Liver (tissue), 9 donors: Measurements from ENCODE around the gene PALB2. TPM values are rescaled to one million over a fixed set of nuclear protein-coding genes. Genes with fewer than 3 reads are reported as not detected.
A peak's percentile ranks its signal among the peaks of the same experiment; 100 is the strongest.

Experiments
- DNase-seq: peaks from one replicate; pipeline ENCODE4 v3.0.0-alpha.2; 2017; ENCODE audit warnings: low spot score
- H3K27ac ChIP-seq, 2 donors: one replicate each; pipeline ENCODE4 v1.7.0; 2013; ENCODE audit warnings: inconsistent platforms in 2 of 2, low read length in 2 of 2, control low read depth in 1 of 2, low read depth in 1 of 2, mild to moderate bottlenecking in 1 of 2
- H3K27me3 ChIP-seq, 4 donors: one replicate each; pipeline versions ENCODE4 v1.6.1 to v1.7.0; 2013; ENCODE audit warnings: low read length in 3 of 4, inconsistent platforms in 1 of 4, mild to moderate bottlenecking in 1 of 4, moderate library complexity in 1 of 4; ENCODE audit not compliant: control insufficient read depth in 4 of 4, insufficient read depth in 4 of 4
- H3K36me3 ChIP-seq, 4 donors: one replicate each; pipeline versions ENCODE4 v1.6.1 to v1.7.0; 2013; ENCODE audit warnings: low read length in 3 of 4, mild to moderate bottlenecking in 3 of 4, low read depth in 1 of 4, moderate library complexity in 1 of 4; ENCODE audit not compliant: control insufficient read depth in 4 of 4, insufficient read depth in 3 of 4
- H3K4me1 ChIP-seq, 4 donors: one replicate each; pipeline versions ENCODE4 v1.6.1 to v1.7.0; 2013; ENCODE audit warnings: low read length in 3 of 4, mild to moderate bottlenecking in 3 of 4, moderate library complexity in 1 of 4; ENCODE audit not compliant: control insufficient read depth in 4 of 4, insufficient read depth in 4 of 4
- H3K4me3 ChIP-seq, 3 donors: one replicate each; pipeline versions ENCODE4 v1.6.1 to v1.7.0; 2013; ENCODE audit warnings: low read length in 3 of 3, control low read depth in 1 of 3, low read depth in 1 of 3, mild to moderate bottlenecking in 1 of 3
- H3K9ac ChIP-seq, 2 donors: one replicate each; pipeline ENCODE4 v1.7.0; 2013; ENCODE audit warnings: low read length in 2 of 2, mild to moderate bottlenecking in 2 of 2, moderate library complexity in 2 of 2, control low read depth in 1 of 2, low read depth in 1 of 2
- H3K9me3 ChIP-seq, 4 donors: one replicate each; pipeline versions ENCODE4 v1.6.1 to v1.7.0; 2013; ENCODE audit warnings: low read length in 3 of 4; ENCODE audit not compliant: control insufficient read depth in 4 of 4
- FOXA1 ChIP-seq: IDR thresholded peaks from 2 replicates; pipeline ENCODE4 v1.6.1; 2016; ENCODE audit warnings: antibody characterized with exemption
- GABPA ChIP-seq, 2 donors: IDR thresholded peaks in 1 of 2; conservative IDR thresholded peaks in 1 of 2; 2 replicates each; pipeline ENCODE4 v1.6.1; 2016; ENCODE audit warnings: antibody characterized with exemption in 2 of 2, mild to moderate bottlenecking in 1 of 2, moderate library complexity in 1 of 2
- HNF4A ChIP-seq, 2 donors: conservative IDR thresholded peaks; 2 replicates each; pipeline ENCODE4 v1.6.1; 2016; ENCODE audit warnings: antibody characterized with exemption in 2 of 2, mild to moderate bottlenecking in 2 of 2
- HNF4G ChIP-seq: IDR thresholded peaks from 2 replicates; pipeline ENCODE4 v1.6.1; 2016; ENCODE audit warnings: antibody characterized with exemption
- JUND ChIP-seq, 2 donors: IDR thresholded peaks; 2 replicates each; pipeline ENCODE4 v1.6.1; 2016; ENCODE audit warnings: antibody characterized with exemption in 2 of 2
- NR2F2 ChIP-seq: IDR thresholded peaks from 2 replicates; pipeline ENCODE4 v1.6.1; 2016; ENCODE audit warnings: antibody characterized with exemption
- RAD21 ChIP-seq, 2 donors: IDR thresholded peaks; 2 replicates each; pipeline ENCODE4 v1.6.1; 2016; ENCODE audit warnings: antibody characterized with exemption in 2 of 2, mild to moderate bottlenecking in 2 of 2
- RXRA ChIP-seq, 2 donors: IDR thresholded peaks; 2 replicates each; pipeline ENCODE4 v1.6.1; 2017 to 2018; ENCODE audit warnings: antibody characterized with exemption in 2 of 2, mild to moderate bottlenecking in 1 of 2
- SP1 ChIP-seq: IDR thresholded peaks from 2 replicates; pipeline ENCODE4 v1.6.1; 2018; ENCODE audit warnings: antibody characterized with exemption, mild to moderate bottlenecking
- WGBS: extraction: QIAGEN DNeasy Blood & Tissue Kit; methylation state at CpG from one replicate; pipeline ENCODE4 v1.1.7; 2013; 5-methylcytosine and 5-hydroxymethylcytosine counted together
- polyA plus RNA-seq, 2 donors: library from polyadenylated mRNA; stranded (reverse) in 1 of 2; unstranded in 1 of 2; fragments of 200-250 nt in 1 of 2; fragments of >200 nt in 1 of 2; fragmentation: Nextera tagmentation in 1 of 2; extraction: Ambion mirVana in 1 of 2; gene quantifications; one replicate each; pipeline versions ENCODE4 v1.2.1 to v1.2.3, GENCODE V29; 2013 to 2015
- total RNA-seq, 2 donors: library from RNA; depleted of rRNA; stranded (reverse); fragments of >200 nt; gene quantifications; one replicate each; pipeline ENCODE4 v1.2.3, GENCODE V29; 2014
- TF ChIP-seq, protein P1 (sequence below): IDR thresholded peaks from 2 replicates; pipeline ENCODE4 v1.6.1; 2016; ENCODE audit warnings: antibody characterized with exemption
- TF ChIP-seq, protein P2 (sequence below): fragments of 150-350 bp; IDR thresholded peaks from 2 replicates; pipeline ENCODE4 v1.5.1; 2017; ENCODE audit warnings: improper control_type of control experiment, low read depth, low read length; ENCODE audit not compliant: missing input control
- TF ChIP-seq, protein P3 (sequence below): IDR thresholded peaks from 2 replicates; pipeline ENCODE4 v1.6.1; 2016; ENCODE audit warnings: antibody characterized with exemption
- donor health status: healthy.
- donor health status: healthy.
- donor health status: healthy.
- donor health status: healthy.
- donor health status: healthy.

Gene PALB2
- total and polyA plus RNA-seq, 4 donors: 4.1 to 7.6 (median 4.7) TPM

DNA sequence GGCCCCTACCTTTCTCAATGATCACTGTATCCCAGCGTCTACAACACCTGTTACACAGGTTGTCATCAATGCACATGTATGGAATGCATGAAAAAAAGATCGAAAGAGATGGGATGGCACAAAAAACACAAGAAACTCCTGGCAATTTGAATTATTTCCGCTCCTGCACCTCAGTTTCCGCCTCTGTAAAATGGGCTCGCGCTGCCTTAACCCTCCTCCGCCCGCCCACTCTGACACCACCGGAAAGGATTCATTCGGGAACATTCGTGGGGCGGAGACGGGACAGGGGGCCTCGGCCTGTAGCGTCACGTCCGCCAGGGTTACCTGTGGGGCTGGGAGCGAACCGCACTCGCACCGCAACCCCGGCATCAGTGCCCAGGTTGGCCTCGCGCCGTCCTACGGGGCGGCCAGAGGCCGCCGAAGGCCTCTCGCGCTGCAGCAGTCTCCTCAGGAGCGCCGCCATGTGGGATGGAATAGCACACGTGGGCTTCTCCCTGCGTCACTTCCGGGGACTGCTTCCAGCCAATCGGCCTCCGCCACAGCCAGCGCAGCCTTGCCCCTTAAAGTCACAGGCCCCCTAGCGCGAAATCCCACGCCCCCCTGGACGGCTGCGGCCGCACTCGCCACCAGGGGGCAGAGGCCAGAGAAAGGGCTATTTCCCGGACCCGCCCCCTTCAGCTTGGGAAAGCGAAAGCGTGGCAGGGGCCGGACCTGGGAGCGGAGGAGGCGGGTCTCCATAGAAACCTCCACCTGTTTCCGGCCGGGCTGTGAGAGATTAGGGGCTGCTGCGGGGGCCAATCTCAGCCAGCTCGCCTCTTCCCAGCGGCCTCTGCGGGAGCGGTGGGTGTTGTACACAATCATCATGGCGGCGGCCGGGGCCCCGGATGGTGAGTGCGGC is 84.0 kb downstream of the PALB2 start, which contains the start of the genes EARS2 and UBFD1 (continued):
- peak; percentile 65 for TF ChIP-seq NR2F2
- TF ChIP-seq RAD21 (IDR thresholded peaks at IDR 0.05): peak; percentile 75 to 81
- TF ChIP-seq, protein P1, sequence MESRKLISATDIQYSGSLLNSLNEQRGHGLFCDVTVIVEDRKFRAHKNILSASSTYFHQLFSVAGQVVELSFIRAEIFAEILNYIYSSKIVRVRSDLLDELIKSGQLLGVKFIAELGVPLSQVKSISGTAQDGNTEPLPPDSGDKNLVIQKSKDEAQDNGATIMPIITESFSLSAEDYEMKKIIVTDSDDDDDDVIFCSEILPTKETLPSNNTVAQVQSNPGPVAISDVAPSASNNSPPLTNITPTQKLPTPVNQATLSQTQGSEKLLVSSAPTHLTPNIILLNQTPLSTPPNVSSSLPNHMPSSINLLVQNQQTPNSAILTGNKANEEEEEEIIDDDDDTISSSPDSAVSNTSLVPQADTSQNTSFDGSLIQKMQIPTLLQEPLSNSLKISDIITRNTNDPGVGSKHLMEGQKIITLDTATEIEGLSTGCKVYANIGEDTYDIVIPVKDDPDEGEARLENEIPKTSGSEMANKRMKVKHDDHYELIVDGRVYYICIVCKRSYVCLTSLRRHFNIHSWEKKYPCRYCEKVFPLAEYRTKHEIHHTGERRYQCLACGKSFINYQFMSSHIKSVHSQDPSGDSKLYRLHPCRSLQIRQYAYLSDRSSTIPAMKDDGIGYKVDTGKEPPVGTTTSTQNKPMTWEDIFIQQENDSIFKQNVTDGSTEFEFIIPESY: peak; percentile 79
- TF ChIP-seq, protein P2, sequence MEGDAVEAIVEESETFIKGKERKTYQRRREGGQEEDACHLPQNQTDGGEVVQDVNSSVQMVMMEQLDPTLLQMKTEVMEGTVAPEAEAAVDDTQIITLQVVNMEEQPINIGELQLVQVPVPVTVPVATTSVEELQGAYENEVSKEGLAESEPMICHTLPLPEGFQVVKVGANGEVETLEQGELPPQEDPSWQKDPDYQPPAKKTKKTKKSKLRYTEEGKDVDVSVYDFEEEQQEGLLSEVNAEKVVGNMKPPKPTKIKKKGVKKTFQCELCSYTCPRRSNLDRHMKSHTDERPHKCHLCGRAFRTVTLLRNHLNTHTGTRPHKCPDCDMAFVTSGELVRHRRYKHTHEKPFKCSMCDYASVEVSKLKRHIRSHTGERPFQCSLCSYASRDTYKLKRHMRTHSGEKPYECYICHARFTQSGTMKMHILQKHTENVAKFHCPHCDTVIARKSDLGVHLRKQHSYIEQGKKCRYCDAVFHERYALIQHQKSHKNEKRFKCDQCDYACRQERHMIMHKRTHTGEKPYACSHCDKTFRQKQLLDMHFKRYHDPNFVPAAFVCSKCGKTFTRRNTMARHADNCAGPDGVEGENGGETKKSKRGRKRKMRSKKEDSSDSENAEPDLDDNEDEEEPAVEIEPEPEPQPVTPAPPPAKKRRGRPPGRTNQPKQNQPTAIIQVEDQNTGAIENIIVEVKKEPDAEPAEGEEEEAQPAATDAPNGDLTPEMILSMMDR: peak; percentile 100
- no peak for TF ChIP-seq JUND (IDR thresholded peaks at IDR 0.05)
- no peak for TF ChIP-seq HNF4G

DNA sequence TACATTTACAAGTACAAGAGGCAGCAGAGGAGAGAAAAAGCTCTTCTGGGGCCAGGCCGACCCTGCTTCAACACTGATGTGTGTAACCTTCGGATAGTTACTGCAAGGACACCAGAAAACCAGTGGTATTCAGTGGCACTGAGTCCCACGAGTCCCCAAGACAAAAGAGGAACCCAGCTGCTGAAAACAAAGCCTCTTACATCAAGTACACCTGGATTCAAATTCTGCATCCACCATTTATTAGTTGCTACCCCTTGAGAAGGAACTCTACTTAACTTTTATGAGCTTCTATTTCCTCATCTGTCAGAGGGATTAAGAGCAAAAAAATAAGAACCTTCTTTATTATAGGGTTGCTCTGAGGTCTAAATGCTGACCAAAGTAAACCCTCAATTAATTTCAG is 86.6 kb downstream of the PALB2 start:
- Histone ChIP-seq H3K27ac (no peak overlapping the region), H3K9ac (no peak overlapping the region), H3K4me1 (peaks cover 0 to 29% (median 19%) of the 10 kb centered on the region in 4 donors), H3K36me3 (peaks cover 2 to 26% (median 18%) of the 10 kb centered on the region in 4 donors), H3K9me3 (no peaks in the 10 kb centered on the region), H3K4me3 (no peak overlapping the region), H3K27me3 (no peaks in the 10 kb centered on the region)
- no peak for TF ChIP-seq SP1
- TF ChIP-seq HNF4G: no peak
- TF ChIP-seq, protein P3, sequence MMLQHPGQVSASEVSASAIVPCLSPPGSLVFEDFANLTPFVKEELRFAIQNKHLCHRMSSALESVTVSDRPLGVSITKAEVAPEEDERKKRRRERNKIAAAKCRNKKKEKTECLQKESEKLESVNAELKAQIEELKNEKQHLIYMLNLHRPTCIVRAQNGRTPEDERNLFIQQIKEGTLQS: no peak
- no peak for TF ChIP-seq NR2F2
- no peak for TF ChIP-seq RXRA (IDR thresholded peaks at IDR 0.05)
- no peak for TF ChIP-seq FOXA1
- no peak for TF ChIP-seq JUND (IDR thresholded peaks at IDR 0.05)
- no peak for TF ChIP-seq GABPA (IDR thresholded peaks at IDR 0.05 in 1 of 2, conservative IDR thresholded peaks at IDR 0.05 in 1 of 2)
- no peak for TF ChIP-seq HNF4A (conservative IDR thresholded peaks at IDR 0.05)
- DNase-seq: no peak
- WGBS: 87% methylated on average over 3 of the region's 3 CpGs

Other genes with a start within 250 kb of the PALB2 start
- 10 to 100 TPM in 1 of 2 donors, 1 to 10 TPM in 1; 7.7 to 11.4 TPM for gene COG7, start 188.1 kb downstream of the PALB2 start, total RNA-seq
- 1 to 10 TPM; 5.1 to 5.6 TPM for gene COG7, start 188.1 kb downstream of the PALB2 start, polyA plus RNA-seq
- gene GGA2, start 130.8 kb downstream of the PALB2 start, total RNA-seq: 10 to 100 TPM; 21.0 to 23.9 TPM
- gene GGA2, start 130.8 kb downstream of the PALB2 start, polyA plus RNA-seq: 10 to 100 TPM in 1 of 2 donors, 1 to 10 TPM in 1; 8.4 to 11.1 TPM
- gene EARS2, start 84.0 kb downstream of the PALB2 start, total RNA-seq: 10 to 100 TPM; 17.2 to 31.0 TPM
- 10 to 100 TPM; 11.6 to 22.1 TPM for gene EARS2, start 84.0 kb downstream of the PALB2 start, polyA plus RNA-seq
- gene UBFD1, start 83.6 kb downstream of the PALB2 start, total RNA-seq: 10 to 100 TPM; 38.4 to 42.4 TPM
- 10 to 100 TPM in 1 of 2 donors, 1 to 10 TPM in 1; 9.2 to 12.8 TPM for gene UBFD1, start 83.6 kb downstream of the PALB2 start, polyA plus RNA-seq
- gene NDUFAB1, start 45.0 kb downstream of the PALB2 start, total RNA-seq: 100 to 1,000 TPM in 1 of 2 donors, 10 to 100 TPM in 1; 47.4 to 130 TPM
- 100 to 1,000 TPM; 168 to 263 TPM for gene NDUFAB1, start 45.0 kb downstream of the PALB2 start, polyA plus RNA-seq
- 10 to 100 TPM; 15.1 to 20.9 TPM for gene DCTN5, start 156 bp upstream of the PALB2 start, total RNA-seq
- gene DCTN5, start 156 bp upstream of the PALB2 start, polyA plus RNA-seq: 10 to 100 TPM in 1 of 2 donors, 1 to 10 TPM in 1; 8.3 to 16.9 TPM
- 10 to 100 TPM in 1 of 2 donors, under 1 TPM in 1; 0.33 to 30.3 TPM for gene PLK1, start 37.6 kb upstream of the PALB2 start, total RNA-seq
- gene PLK1, start 37.6 kb upstream of the PALB2 start, polyA plus RNA-seq: 1 to 10 TPM; 1.2 to 3.4 TPM
- under 1 TPM in 1 of 2 donors, not detected in 1; 0.17 TPM for gene ERN2, start 71.9 kb upstream of the PALB2 start, total RNA-seq
- under 1 TPM in 1 of 2 donors, not detected in 1; 0.01 TPM for gene ERN2, start 71.9 kb upstream of the PALB2 start, polyA plus RNA-seq
- gene CHP2, start 113.7 kb upstream of the PALB2 start, total RNA-seq: not detected
- not detected for gene CHP2, start 113.7 kb upstream of the PALB2 start, polyA plus RNA-seq
- 1 to 10 TPM; 6.2 to 9.4 TPM for gene PRKCB, start 194.7 kb upstream of the PALB2 start, total RNA-seq
- 1 to 10 TPM; 1.6 to 1.7 TPM for gene PRKCB, start 194.7 kb upstream of the PALB2 start, polyA plus RNA-seq